K562 (cell line): ENCODE data around the gene SLC35F5. TPM values are rescaled to one million over a fixed set of nuclear protein-coding genes. Genes with fewer than 3 reads are reported as not detected.

Experiments
- ATAC-seq: fragments of 200-7000 bp; cut with Tn5 transposase; 3 replicates; pipeline ENCODE4 v1.9.1; 2020; ENCODE audit warnings: moderate library complexity
- BruUV-seq: library from RNA; stranded (reverse); fragments of 400-500 nt; replicated peaks from 2 replicates; lab custom pipeline; 2021; lab: Mats Ljungman, UMichigan
- CTCF ChIA-PET: fragments of 300-600 bp; formaldehyde crosslinking; extraction: SDS; loops from one replicate; lab custom pipeline; 2021; ENCODE audit warnings: low intra/inter-chr PET ratio; lab: Yijun Ruan, JAX
- POLR2A ChIA-PET: fragments of 300-600, 350-650 bp; sonication (Branson Sonifier 250); formaldehyde crosslinking; extraction: SDS; loops from one replicate; lab custom pipeline; 2021; ENCODE audit warnings: antibody characterized with exemption, inconsistent platforms; lab: Yijun Ruan, JAX
- DNase-seq, 4 experiments: peaks; one replicate each; pipeline versions ENCODE4 v3.0.0 to v3.0.0-alpha.2; 2011 to 2018; ENCODE audit warnings: low spot score in 3 of 4, mixed read lengths in 3 of 4; ENCODE audit errors: extremely low read depth in 1 of 4
- FAIRE-seq: peaks from 2 replicates; lab custom pipeline; 2011; peaks lifted over from hg19 to GRCh38; lab: Jason Lieb, UNC
- H2AFZ ChIP-seq: 2 replicates; pipeline ENCODE4 v1.6.0; 2011; ENCODE audit warnings: low read depth, low read length, control low read depth, inconsistent platforms
- H3K27ac ChIP-seq: fragments of 200-600 bp; 3 replicates; pipeline ENCODE4 v1.8.0; 2011; ENCODE audit warnings: low read depth, mild to moderate bottlenecking, control low read depth, inconsistent platforms, low read length, moderate library complexity, mixed read lengths; ENCODE audit errors: extremely low read depth
- H3K27me3 ChIP-seq, 2 experiments: fragments of 300-600 bp in 1 of 2; 2 replicates in 1 of 2; 3 replicates in 1 of 2; pipeline versions ENCODE4 v1.6.0 to v1.8.0; 2011; ENCODE audit warnings: inconsistent platforms in 2 of 2, low read length in 2 of 2, mild to moderate bottlenecking in 1 of 2, mixed read lengths in 1 of 2, moderate library complexity in 1 of 2; ENCODE audit not compliant: control insufficient read depth in 2 of 2, insufficient read depth in 2 of 2
- H3K36me3 ChIP-seq: fragments of 300-600 bp; 3 replicates; pipeline ENCODE4 v1.8.0; 2011; ENCODE audit warnings: mild to moderate bottlenecking, low read length, inconsistent platforms; ENCODE audit not compliant: control insufficient read depth, insufficient read depth
- H3K4me1 ChIP-seq, 2 experiments: fragments of 200-600 bp in 1 of 2; replicated peaks in 1 of 2; 2 replicates in 1 of 2; 3 replicates in 1 of 2; pipeline versions ENCODE4 v1.5.1 to v1.8.0; 2011; ENCODE audit warnings: inconsistent platforms in 2 of 2, low read length in 2 of 2, mild to moderate bottlenecking in 1 of 2, mixed read lengths in 1 of 2, moderate library complexity in 1 of 2; ENCODE audit not compliant: control insufficient read depth in 2 of 2, insufficient read depth in 2 of 2
- H3K4me2 ChIP-seq: 2 replicates; pipeline ENCODE4 v1.6.1; 2011; ENCODE audit warnings: low read length, control low read depth, inconsistent platforms, mixed read lengths; ENCODE audit not compliant: insufficient read depth
- H3K4me3 ChIP-seq: fragments of 200-600 bp; sonication (generic), shearing (Covaris generic); 2 replicates; pipeline ENCODE4 v1.5.1; 2016; ENCODE audit warnings: control low read depth, inconsistent platforms
- H3K79me2 ChIP-seq: fragments of 200-600 bp; 3 replicates; pipeline ENCODE4 v1.8.0; 2011; ENCODE audit warnings: low read length, inconsistent platforms; ENCODE audit not compliant: control insufficient read depth, insufficient read depth
- H3K9ac ChIP-seq, 2 experiments: 2 replicates each; pipeline versions ENCODE4 v1.6.0 to v1.6.1; 2011; ENCODE audit warnings: low read depth in 2 of 2, low read length in 2 of 2, control low read depth in 1 of 2, inconsistent platforms in 1 of 2, mild to moderate bottlenecking in 1 of 2, mixed read lengths in 1 of 2; ENCODE audit not compliant: insufficient read depth in 1 of 2
- H3K9me1 ChIP-seq: one replicate; pipeline ENCODE4 v1.6.0; 2011; ENCODE audit warnings: inconsistent platforms, mild to moderate bottlenecking, low read length, moderate library complexity; ENCODE audit not compliant: control insufficient read depth, insufficient read depth
- H3K9me3 ChIP-seq: replicated peaks from 2 replicates; pipeline ENCODE4 v1.5.1; 2011; ENCODE audit warnings: low read depth, low read length, inconsistent platforms; ENCODE audit not compliant: control insufficient read depth, insufficient read depth
- H4K20me1 ChIP-seq: replicated peaks from 2 replicates; pipeline ENCODE4 v1.6.1; 2011; ENCODE audit warnings: low read length, inconsistent platforms, mixed read lengths; ENCODE audit not compliant: control insufficient read depth, insufficient read depth
- ATF3 ChIP-seq, 2 experiments: fragments of 450-650 bp in 1 of 2; sonication (generic) in 1 of 2; formaldehyde crosslinking in 1 of 2; IDR thresholded peaks in 1 of 2; conservative IDR thresholded peaks in 1 of 2; 2 replicates each; pipeline versions ENCODE4 v1.6.1 to v1.8.1; 2016 to 2023; ENCODE audit warnings: mild to moderate bottlenecking in 2 of 2, moderate library complexity in 2 of 2, inconsistent platforms in 1 of 2, missing genetic modification reagents in 1 of 2
- CEBPB ChIP-seq: fragments of 450-650 bp; IDR thresholded peaks from 2 replicates; pipeline ENCODE4 v1.6.1; 2016; ENCODE audit warnings: missing genetic modification characterization, missing compliant biosample characterization
- CEBPG ChIP-seq, 3 experiments: fragments of 200-800 bp in 1 of 3; sonication (Bioruptor generic) in 1 of 3; sonication (generic) in 1 of 3; formaldehyde crosslinking in 1 of 3; IDR thresholded peaks in 2 of 3; conservative IDR thresholded peaks in 1 of 3; 2 replicates each; pipeline versions ENCODE4 v1.6.1 to v1.8.0; 2016 to 2022; ENCODE audit warnings: missing compliant biosample characterization in 2 of 3, missing genetic modification characterization in 2 of 3, mild to moderate bottlenecking in 1 of 3, missing genetic modification reagents in 1 of 3
- MCM7 ChIP-seq, 2 experiments: fragments of 450-650 bp; IDR thresholded peaks; 2 replicates each; pipeline ENCODE4 v1.6.1; 2016 to 2018
- NBN ChIP-seq: fragments of 450-650 bp; IDR thresholded peaks from 2 replicates; pipeline ENCODE4 v1.6.1; 2016; ENCODE audit warnings: low read depth, mild to moderate bottlenecking
- ZNF395 ChIP-seq: fragments of 200-800 bp; sonication (Bioruptor generic); IDR thresholded peaks from 2 replicates; pipeline ENCODE4 v1.6.1; 2017; ENCODE audit warnings: missing genetic modification characterization, missing compliant biosample characterization
- WGBS: fragments of 100-300 bp; shearing (Covaris generic); methylation state at CpG from one replicate; pipeline ENCODE4 v1.1.6; 2016; ENCODE audit warnings: low coverage, mixed read lengths; ENCODE audit not compliant: insufficient coverage; ENCODE audit errors: missing lambda C conversion rate; 5-methylcytosine and 5-hydroxymethylcytosine counted together
- in situ Hi-C: fragments of 300-500 bp; cut with MboI; formaldehyde crosslinking; loops from 4 replicates; pipeline ENCODE4 v1.15.0; 2018; ENCODE audit warnings: inconsistent platforms, mixed read lengths
- intact Hi-C: fragments of 100-400 bp; cut with micrococcal nuclease; formaldehyde crosslinking; loops from 2 replicates; pipeline ENCODE4 v1.14.2; 2022
- polyA plus RNA-seq, 8 experiments: library from polyadenylated mRNA; depleted of rRNA in 4 of 8; stranded (reverse) in 5 of 8; unstranded in 3 of 8; fragments of >200 nt; fragmentation: Nextera tagmentation in 2 of 8; fragmentation: Illumina TruSeq in 1 of 8; extraction: Ambion mirVana in 2 of 8; extraction: Trizol in 1 of 8; gene quantifications; 2 replicates each; pipeline versions ENCODE4 v1.2.1 to v1.2.3, GENCODE V29; 2011 to 2014; ENCODE audit warnings: inconsistent platforms in 1 of 8, missing spikeins in 1 of 8
- total RNA-seq, 7 experiments: library from RNA; depleted of rRNA in 6 of 7; stranded (reverse); fragments of >200 nt in 6 of 7; fragmentation: Illumina TruSeq in 2 of 7; extraction: Trizol in 2 of 7; gene quantifications; 2 replicates each; pipeline versions ENCODE4 v1.2.1 to v1.2.3, GENCODE V29; 2011 to 2021; ENCODE audit warnings: low replicate concordance in 1 of 7

Gene SLC35F5
- total and polyA plus RNA-seq, 9 of the 15 experiments (the other 6 are each of a cell fraction or from before 2014, with no cell fraction given) = 4.9 to 50.7 (median 30.5) TPM

DNA sequence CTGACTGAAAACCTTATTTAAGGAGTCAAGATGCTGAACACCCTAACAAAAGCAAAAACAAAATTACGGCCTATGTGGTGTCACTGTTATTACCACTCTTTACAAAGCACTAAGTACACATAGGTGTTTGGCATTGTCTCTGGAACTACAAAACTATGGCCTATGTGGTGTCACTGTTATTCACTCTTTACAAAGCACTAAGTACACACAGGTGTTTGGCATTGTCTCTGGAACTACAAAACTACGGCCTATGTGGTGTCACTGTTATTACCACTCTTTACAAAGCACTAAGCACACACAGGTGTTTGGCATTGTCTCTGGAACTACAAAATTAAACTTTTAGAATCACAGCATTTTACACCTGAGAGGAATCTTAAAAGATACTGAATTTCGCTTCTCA lies 47.4 kb downstream of the SLC35F5 start:
- no peaks in the 10 kb centered on the region for H3K27me3 ChIP-seq
- H3K4me2 ChIP-seq = no peak overlapping the region
- intact Hi-C loops = no loop called here
- FAIRE-seq = no peak
- H3K79me2 ChIP-seq = no peaks in the 10 kb centered on the region
- no peak for TF ChIP-seq ZNF395 (CRISPR knock-in tag)
- H2AFZ ChIP-seq = no peak overlapping the region
- in situ Hi-C loops = no loop called here
- H3K4me3 ChIP-seq = no peak overlapping the region
- no peak overlapping the region for H3K9ac ChIP-seq
- DNase-seq = no peak
- H3K27ac ChIP-seq = no peak overlapping the region
- WGBS = 86% methylated on average over 3 of the region's 3 CpGs
- H3K9me1 ChIP-seq = no peaks in the 10 kb centered on the region
- BruUV-seq = no TSS peak
- no peaks in the 10 kb centered on the region for H3K4me1 ChIP-seq
- no peaks in the 10 kb centered on the region for H4K20me1 ChIP-seq
- ChIA-PET CTCF (no interaction called here), POLR2A (interaction anchor here (0.6 kb wide), 1 partner anchor 17 kb away, joined by 3 read pairs; no protein-coding TSS in a partner anchor)
- ATAC-seq = no peak
- no peaks in the 10 kb centered on the region; the same call in 1 of the 2 replicates for H3K9me3 ChIP-seq
- peaks cover 11% of the 10 kb centered on the region; the same call in 2 of the 3 replicates for H3K36me3 ChIP-seq

- Histone ChIP-seq H4K20me1 (no peaks in the 10 kb centered on the region), H2AFZ (no peak overlapping the region), H3K79me2 (no peaks in the 10 kb centered on the region), H3K4me1 (no peaks in the 10 kb centered on the region), H3K9ac (no peak overlapping the region), H3K27me3 (no peaks in the 10 kb centered on the region), H3K9me3 (no peaks in the 10 kb centered on the region; the same call in 1 of the 2 replicates), H3K4me3 (no peak overlapping the region), H3K4me2 (no peak overlapping the region), H3K36me3 (peaks cover 3% of the 10 kb centered on the region; the same call in 2 of the 3 replicates), H3K9me1 (no peaks in the 10 kb centered on the region), H3K27ac (no peak overlapping the region)
- ATAC-seq (no peak), DNase-seq (no peak), FAIRE-seq (no peak)
- in situ Hi-C loops (no loop called here), intact Hi-C loops (no loop called here)
- ChIA-PET POLR2A (interaction anchor here (1.6 kb wide), 1 partner anchor 14 kb away, joined by 4 read pairs; no protein-coding TSS in a partner anchor), CTCF (no interaction called here)
- TF ChIP-seq ATF3 (IDR thresholded peaks at IDR 0.05) (peak; percentile 49), ATF3 (CRISPR knock-in tag; conservative IDR thresholded peaks at IDR 0.05) (no peak), CEBPG (CRISPR knock-in tag; IDR thresholded peaks at IDR 0.05) (no peak), CEBPG (tag; conservative IDR thresholded peaks at IDR 0.05 in 1 of 2, IDR thresholded peaks at IDR 0.05 in 1 of 2) (peak; percentile 70 to 87), MCM7 (IDR thresholded peaks at IDR 0.05) (no peak), CEBPB (tag) (peak; percentile 65), NBN (no peak)
- BruUV-seq = no TSS peak
- WGBS = 94% methylated on average over 1 of the region's 1 CpG
Measured at GRCh38 chr2:113707106-113707505, 49.3 kb downstream of the SLC35F5 start.
